Duodenal mucosa (tissue), 2 donors: ENCODE measurements around the gene ZEB2.

Experiments used
- H3K27ac ChIP-seq: one replicate; pipeline ENCODE4 v1.7.0; 2013; ENCODE audit warnings: low read depth, low read length
- H3K27me3 ChIP-seq, 2 donors: one replicate each; pipeline ENCODE4 v1.7.0; 2013; ENCODE audit warnings: low read length in 2 of 2, control low read depth in 1 of 2; ENCODE audit not compliant: insufficient read depth in 2 of 2, control insufficient read depth in 1 of 2
- H3K36me3 ChIP-seq, 2 donors: one replicate each; pipeline ENCODE4 v1.7.0; 2013; ENCODE audit warnings: low read length in 2 of 2, control low read depth in 1 of 2; ENCODE audit not compliant: insufficient read depth in 2 of 2, control insufficient read depth in 1 of 2
- H3K4me1 ChIP-seq, 2 donors: one replicate each; pipeline ENCODE4 v1.7.0; 2013; ENCODE audit warnings: low read length in 2 of 2, control low read depth in 1 of 2; ENCODE audit not compliant: insufficient read depth in 2 of 2, control insufficient read depth in 1 of 2
- H3K4me3 ChIP-seq, 2 donors: one replicate each; pipeline ENCODE4 v1.7.0; 2013; ENCODE audit warnings: low read length in 2 of 2, low read depth in 1 of 2
- H3K9ac ChIP-seq, 2 donors: one replicate each; pipeline ENCODE4 v1.7.0; 2013; ENCODE audit warnings: low read length in 2 of 2, low read depth in 1 of 2
- H3K9me3 ChIP-seq, 2 donors: one replicate each; pipeline ENCODE4 v1.7.0; 2013; ENCODE audit warnings: low read length in 2 of 2, control low read depth in 1 of 2; ENCODE audit not compliant: control insufficient read depth in 1 of 2

The ZEB2 gene

GRCh38 chr2:144431392-144431783 lies 88.5 kb downstream of the ZEB2 start:
- Histone ChIP-seq H3K4me3 (peak overlapping the region in 1 of 2 donors; percentile 37), H3K9me3 (no peaks in the 10 kb centered on the region), H3K4me1 (peaks cover 0 to 3% of the 10 kb centered on the region in 2 donors), H3K27ac (no peak overlapping the region), H3K27me3 (no peaks in the 10 kb centered on the region), H3K9ac (peak overlapping the region in 1 of 2 donors; percentile 44), H3K36me3 (no peaks in the 10 kb centered on the region)

GRCh38 chr2:144430722-144431391 lies 89.1 kb downstream of the ZEB2 start:
- peak overlapping the region in 1 of 2 donors; percentile 44 for H3K9ac ChIP-seq
- H3K9me3 ChIP-seq: no peaks in the 10 kb centered on the region
- H3K4me1 ChIP-seq: peaks cover 0 to 3% of the 10 kb centered on the region in 2 donors
- H3K27me3 ChIP-seq: no peaks in the 10 kb centered on the region
- peak overlapping the region; percentile 5 for H3K27ac ChIP-seq
- no peaks in the 10 kb centered on the region for H3K36me3 ChIP-seq
- H3K4me3 ChIP-seq: peak overlapping the region in 1 of 2 donors; percentile 37

GRCh38 chr2:144429396-144430112 lies 90.4 kb downstream of the ZEB2 start:
- no peak overlapping the region for H3K9ac ChIP-seq
- no peaks in the 10 kb centered on the region for H3K27me3 ChIP-seq
- no peaks in the 10 kb centered on the region for H3K36me3 ChIP-seq
- H3K4me3 ChIP-seq: no peak overlapping the region
- H3K4me1 ChIP-seq: peaks cover 0 to 3% of the 10 kb centered on the region in 2 donors
- no peak overlapping the region for H3K27ac ChIP-seq
- no peaks in the 10 kb centered on the region for H3K9me3 ChIP-seq

GRCh38 chr2:144426981-144427479 lies 92.9 kb downstream of the ZEB2 start:
- Histone ChIP-seq H3K27ac (no peak overlapping the region), H3K4me3 (no peak overlapping the region)

GRCh38 chr2:144426355-144426754 lies 93.6 kb downstream of the ZEB2 start:
- Histone ChIP-seq H3K9ac (no peak overlapping the region), H3K4me1 (peaks cover 0 to 3% of the 10 kb centered on the region in 2 donors), H3K27ac (no peak overlapping the region)

More at GRCh38 chr2:144426981-144427479, 92.9 kb downstream of the ZEB2 start:
- Histone ChIP-seq H3K27me3 (no peaks in the 10 kb centered on the region), H3K9me3 (no peaks in the 10 kb centered on the region), H3K9ac (no peak overlapping the region), H3K36me3 (no peaks in the 10 kb centered on the region), H3K4me1 (peaks cover 0 to 3% of the 10 kb centered on the region in 2 donors)

GRCh38 chr2:144424559-144425240 lies 95.2 kb downstream of the ZEB2 start:
- no peak overlapping the region for H3K27ac ChIP-seq
- no peak overlapping the region for H3K4me3 ChIP-seq
- no peak overlapping the region for H3K9ac ChIP-seq
- no peaks in the 10 kb centered on the region for H3K27me3 ChIP-seq
- peaks cover 0 to 3% of the 10 kb centered on the region in 2 donors for H3K4me1 ChIP-seq
- H3K9me3 ChIP-seq: no peaks in the 10 kb centered on the region
- H3K36me3 ChIP-seq: no peaks in the 10 kb centered on the region

More at GRCh38 chr2:144426355-144426754, 93.6 kb downstream of the ZEB2 start:
- Histone ChIP-seq H3K4me3 (no peak overlapping the region), H3K9me3 (no peaks in the 10 kb centered on the region), H3K36me3 (no peaks in the 10 kb centered on the region), H3K27me3 (no peaks in the 10 kb centered on the region)

- H3K27me3 ChIP-seq: no peaks in the 10 kb centered on the region
- H3K27ac ChIP-seq: no peak overlapping the region
- no peak overlapping the region for H3K4me3 ChIP-seq
- H3K9me3 ChIP-seq: no peaks in the 10 kb centered on the region
- H3K36me3 ChIP-seq: no peaks in the 10 kb centered on the region
- H3K9ac ChIP-seq: no peak overlapping the region
- H3K4me1 ChIP-seq: no peaks in the 10 kb centered on the region
Observed at GRCh38 chr2:144421606-144422510, 98.1 kb downstream of the ZEB2 start.

- Histone ChIP-seq H3K9me3 (no peaks in the 10 kb centered on the region), H3K4me1 (no peaks in the 10 kb centered on the region), H3K36me3 (no peaks in the 10 kb centered on the region), H3K27me3 (no peaks in the 10 kb centered on the region), H3K4me3 (no peak overlapping the region), H3K27ac (no peak overlapping the region), H3K9ac (no peak overlapping the region)
Observed at GRCh38 chr2:144419218-144419617, 100.7 kb downstream of the ZEB2 start.

GRCh38 chr2:144415386-144415785 lies 104.5 kb downstream of the ZEB2 start:
- Histone ChIP-seq H3K36me3 (no peaks in the 10 kb centered on the region), H3K27ac (no peak overlapping the region), H3K4me3 (no peak overlapping the region), H3K27me3 (no peaks in the 10 kb centered on the region), H3K4me1 (no peaks in the 10 kb centered on the region), H3K9ac (no peak overlapping the region), H3K9me3 (no peaks in the 10 kb centered on the region)
